Measurements from ENCODE around the gene SPATA25.

DNA sequence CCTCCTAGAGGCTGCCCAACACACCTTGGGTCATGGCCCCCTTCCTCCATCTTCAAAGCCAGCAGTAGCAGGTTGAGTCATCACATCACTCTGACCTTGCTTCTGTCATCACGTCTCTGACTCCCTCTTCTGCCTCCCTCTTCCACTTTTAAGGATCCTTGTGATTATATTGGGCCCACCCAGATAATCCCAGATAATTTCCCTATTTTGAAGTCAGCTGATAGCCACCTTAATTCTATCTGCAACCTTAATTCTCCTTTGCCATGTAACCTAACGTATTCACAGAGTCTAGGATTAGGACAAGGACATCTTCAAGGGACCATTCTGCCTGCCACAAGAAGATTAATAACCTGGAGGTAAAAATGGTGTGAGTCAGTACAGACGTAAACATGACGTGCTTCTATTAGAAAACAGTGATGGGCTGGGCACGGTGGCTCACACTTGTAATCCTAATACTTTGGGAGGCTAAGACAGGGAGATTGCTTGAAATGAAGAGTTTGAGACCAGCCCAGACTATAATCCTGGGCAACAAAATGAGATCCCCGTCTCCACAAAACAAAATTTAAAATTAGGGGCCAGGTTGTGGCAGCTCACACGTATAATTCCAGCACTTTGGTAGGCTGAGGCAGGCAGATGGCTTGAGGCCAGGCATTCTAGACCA is 26.7 kb downstream of the SPATA25 start:
- TF ChIP-seq CTCF (IDR thresholded peaks at IDR 0.05) (no peak), POLR2AphosphoS5 (IDR thresholded peaks at IDR 0.05; ENCODE audit: low read depth, low read length) (no peak), REST (IDR thresholded peaks at IDR 0.05; ENCODE audit: insufficient read depth in 1 of 2, low read depth in 2 of 2, low read length in 1 of 2) (no peak)
